ENCODE results near the gene SRMS. TPM values are rescaled to one million over a fixed set of nuclear protein-coding genes. Genes with fewer than 3 reads are reported as not detected.

Gene SRMS
- total RNA-seq, 1 donor from 2014 or later = not detected

DNA sequence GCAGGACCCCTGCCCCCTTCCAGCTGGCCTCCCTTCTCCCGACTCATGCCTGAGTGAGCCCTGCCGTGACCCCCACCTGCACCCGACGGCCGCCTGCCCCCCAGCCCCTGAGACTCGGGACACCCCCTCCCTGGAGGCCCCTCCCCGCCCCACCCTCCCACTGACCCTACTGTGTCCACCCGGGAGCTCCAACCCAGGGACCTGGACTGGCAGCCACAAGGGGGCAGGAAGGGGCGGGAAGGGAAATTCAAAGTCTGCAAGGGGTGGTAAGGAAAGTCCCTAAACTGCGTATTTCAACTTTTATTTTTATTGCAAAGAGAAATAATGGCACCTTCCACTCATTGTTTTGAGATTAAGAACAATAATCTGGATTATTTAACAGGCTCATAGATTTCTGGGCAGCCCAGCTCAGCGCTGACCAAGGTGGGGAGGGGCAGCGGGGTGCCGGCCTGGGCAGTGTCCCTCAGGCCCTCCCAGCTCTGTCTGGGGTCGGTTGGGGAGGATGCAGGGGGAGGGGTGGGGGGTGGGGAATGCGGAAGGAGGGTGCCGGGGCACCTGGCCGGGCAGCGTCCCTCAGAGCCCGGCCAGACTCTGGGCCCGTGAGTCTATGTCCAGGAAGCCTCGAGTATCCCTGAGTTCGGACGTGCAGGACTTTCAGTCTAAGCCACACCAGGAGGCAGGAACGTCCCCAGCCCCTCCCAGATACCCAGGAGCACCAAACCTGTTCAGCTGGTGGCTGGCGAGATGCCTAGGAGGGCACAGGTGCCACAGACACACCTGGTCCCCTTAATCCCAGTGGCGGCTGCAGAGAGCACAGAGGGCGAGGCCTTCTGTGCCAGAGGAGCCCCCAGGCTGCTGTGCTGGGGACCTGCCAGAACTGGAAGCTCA lies 9.1 kb downstream of the SRMS start:
- H3K4me3 Mint-ChIP-seq (ENCODE audit: unreplicated experiment) = no peak overlapping the region
- DNase-seq (ENCODE audit: extremely low spot score, unreplicated experiment) = no peak
- H3K27ac Mint-ChIP-seq (ENCODE audit: unreplicated experiment) = no peak overlapping the region
- H3K27me3 Mint-ChIP-seq (ENCODE audit: unreplicated experiment) = no peaks in the 10 kb centered on the region
- TF ChIP-seq, protein P1, sequence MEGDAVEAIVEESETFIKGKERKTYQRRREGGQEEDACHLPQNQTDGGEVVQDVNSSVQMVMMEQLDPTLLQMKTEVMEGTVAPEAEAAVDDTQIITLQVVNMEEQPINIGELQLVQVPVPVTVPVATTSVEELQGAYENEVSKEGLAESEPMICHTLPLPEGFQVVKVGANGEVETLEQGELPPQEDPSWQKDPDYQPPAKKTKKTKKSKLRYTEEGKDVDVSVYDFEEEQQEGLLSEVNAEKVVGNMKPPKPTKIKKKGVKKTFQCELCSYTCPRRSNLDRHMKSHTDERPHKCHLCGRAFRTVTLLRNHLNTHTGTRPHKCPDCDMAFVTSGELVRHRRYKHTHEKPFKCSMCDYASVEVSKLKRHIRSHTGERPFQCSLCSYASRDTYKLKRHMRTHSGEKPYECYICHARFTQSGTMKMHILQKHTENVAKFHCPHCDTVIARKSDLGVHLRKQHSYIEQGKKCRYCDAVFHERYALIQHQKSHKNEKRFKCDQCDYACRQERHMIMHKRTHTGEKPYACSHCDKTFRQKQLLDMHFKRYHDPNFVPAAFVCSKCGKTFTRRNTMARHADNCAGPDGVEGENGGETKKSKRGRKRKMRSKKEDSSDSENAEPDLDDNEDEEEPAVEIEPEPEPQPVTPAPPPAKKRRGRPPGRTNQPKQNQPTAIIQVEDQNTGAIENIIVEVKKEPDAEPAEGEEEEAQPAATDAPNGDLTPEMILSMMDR (IDR thresholded peaks at IDR 0.05) = peak; percentile 20
- H3K9me3 Mint-ChIP-seq (ENCODE audit: unreplicated experiment) = no peaks in the 10 kb centered on the region
- peaks cover 15% of the 10 kb centered on the region for H3K4me1 Mint-ChIP-seq (ENCODE audit: unreplicated experiment)
- no peaks in the 10 kb centered on the region for H3K36me3 Mint-ChIP-seq (ENCODE audit: unreplicated experiment)

GRCh38 chr20:63537525-63538203 lies 9.9 kb downstream of the SRMS start:
- H3K27me3 Mint-ChIP-seq (ENCODE audit: unreplicated experiment) = no peaks in the 10 kb centered on the region
- no peaks in the 10 kb centered on the region for H3K36me3 Mint-ChIP-seq (ENCODE audit: unreplicated experiment)
- no peaks in the 10 kb centered on the region for H3K9me3 Mint-ChIP-seq (ENCODE audit: unreplicated experiment)
- peak; percentile 93 for DNase-seq (ENCODE audit: extremely low spot score, unreplicated experiment)
- peak overlapping the region; percentile 26 for H3K4me3 Mint-ChIP-seq (ENCODE audit: unreplicated experiment)
- H3K4me1 Mint-ChIP-seq (ENCODE audit: unreplicated experiment) = peaks cover 15% of the 10 kb centered on the region
- TF ChIP-seq, protein P1 (IDR thresholded peaks at IDR 0.05) = peak; percentile 98
- no peak overlapping the region for H3K27ac Mint-ChIP-seq (ENCODE audit: unreplicated experiment)

- peak within 1 kb of the TSS; percentile 70 for H3K27ac Mint-ChIP-seq (ENCODE audit: unreplicated experiment)
- H3K4me1 Mint-ChIP-seq (ENCODE audit: unreplicated experiment) = peaks cover 15% of the 10 kb centered on the region
- H3K9me3 Mint-ChIP-seq (ENCODE audit: unreplicated experiment) = no peaks in the 10 kb centered on the region
- no peaks in the 10 kb centered on the region for H3K27me3 Mint-ChIP-seq (ENCODE audit: unreplicated experiment)
- no peaks in the 10 kb centered on the region for H3K36me3 Mint-ChIP-seq (ENCODE audit: unreplicated experiment)
- H3K4me3 Mint-ChIP-seq (ENCODE audit: unreplicated experiment) = peak within 1 kb of the TSS; percentile 26
- TF ChIP-seq, protein P1 (IDR thresholded peaks at IDR 0.05) = no peak
- DNase-seq (ENCODE audit: extremely low spot score, unreplicated experiment) = no peak
Observed at GRCh38 chr20:63536997-63537524, 10.5 kb downstream of the SRMS start, which contains the start of gene PTK6. Gene PTK6 (minus strand): TSS chr20:63537376. CDS start chr20:63537314, 62 bp downstream.

DNA sequence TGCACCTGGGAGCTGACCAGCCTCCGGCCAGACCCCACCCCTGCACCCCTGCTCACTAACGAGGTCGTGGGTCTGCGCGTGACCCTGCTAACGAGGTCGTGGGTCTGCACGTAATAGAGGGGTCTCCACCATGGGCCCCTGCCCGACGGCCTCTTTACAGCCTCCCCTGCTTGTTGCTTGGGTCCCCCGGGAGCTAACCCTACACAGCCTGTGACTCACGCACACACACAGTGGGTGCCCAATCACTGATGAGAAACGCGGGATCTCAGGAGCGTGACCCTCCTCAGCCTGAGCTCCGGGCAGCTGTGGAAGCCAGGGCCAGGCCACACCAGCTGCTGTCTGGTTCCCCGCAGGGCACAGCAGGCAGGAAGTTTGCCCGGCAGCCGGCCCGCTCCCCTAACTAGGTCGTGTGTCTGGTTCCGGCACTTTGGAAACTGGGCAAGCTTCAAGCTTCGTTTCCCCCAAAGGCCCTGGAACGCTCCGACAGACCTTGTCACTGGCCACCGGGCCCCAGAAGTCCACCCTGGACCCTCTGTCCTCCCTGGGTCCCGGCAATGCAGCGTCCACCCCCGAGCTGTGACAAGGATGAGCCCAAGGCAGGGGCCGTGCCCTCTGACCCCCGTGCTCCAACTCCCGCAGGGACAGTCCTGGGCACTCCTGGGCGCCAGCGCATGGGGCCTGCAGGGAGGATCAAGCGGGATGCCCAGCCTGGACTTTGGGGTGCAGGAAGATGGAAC lies 11.1 kb downstream of the SRMS start:
- Mint-ChIP-seq H3K9me3 (ENCODE audit: unreplicated experiment) (no peaks in the 10 kb centered on the region), H3K4me3 (ENCODE audit: unreplicated experiment) (no peak overlapping the region), H3K4me1 (ENCODE audit: unreplicated experiment) (peaks cover 15% of the 10 kb centered on the region), H3K27me3 (ENCODE audit: unreplicated experiment) (no peaks in the 10 kb centered on the region), H3K27ac (ENCODE audit: unreplicated experiment) (peak overlapping the region; percentile 70), H3K36me3 (ENCODE audit: unreplicated experiment) (no peaks in the 10 kb centered on the region)
- TF ChIP-seq, protein P1 (IDR thresholded peaks at IDR 0.05) = no peak
- DNase-seq (ENCODE audit: extremely low spot score, unreplicated experiment) = no peak
